ENCODE results near the gene ZMYND11.

ZMYND11 gene

DNA sequence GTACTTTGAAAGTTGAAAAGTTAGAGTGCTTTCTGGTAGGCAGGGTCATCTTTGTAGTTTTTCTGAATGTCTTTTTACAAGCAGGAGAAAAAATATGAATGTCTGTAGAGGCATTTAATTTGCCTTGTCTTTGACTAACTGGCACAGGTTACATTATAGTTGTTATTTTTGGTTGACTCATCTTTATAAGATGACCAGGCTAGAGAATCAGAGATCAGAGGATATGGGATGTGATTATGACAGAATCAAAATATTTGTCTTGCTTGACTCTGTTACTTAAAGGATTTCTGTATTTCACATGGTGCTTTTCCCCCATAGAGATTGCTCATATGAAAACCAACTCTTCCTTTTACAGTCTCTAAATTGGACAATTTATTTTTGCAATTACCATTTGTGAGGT, 2.4 kb downstream of the ZMYND11 start:
- H3K4me3 ChIP-seq (replicated peaks; ENCODE audit: low read depth, low read length): no peak overlapping the region; the same call in 1 of the 2 replicates
- TF ChIP-seq CTCF (IDR thresholded peaks at IDR 0.05; ENCODE audit: low read depth, low read length, missing control alignments): no peak
- no peak for DNase-seq (ENCODE audit: extremely low read depth, low read depth)

- TF ChIP-seq CTCF (IDR thresholded peaks at IDR 0.05; ENCODE audit: low read depth, low read length, missing control alignments): no peak
- H3K4me3 ChIP-seq (replicated peaks; ENCODE audit: low read depth, low read length): no peak overlapping the region
- DNase-seq (ENCODE audit: extremely low read depth, low read depth): no peak
Observed at GRCh38 chr10:142371-142770, 7.1 kb downstream of the ZMYND11 start.

- no peak for TF ChIP-seq CTCF (IDR thresholded peaks at IDR 0.05; ENCODE audit: low read depth, low read length, missing control alignments)
- no peak for DNase-seq (ENCODE audit: extremely low read depth, low read depth)
- H3K4me3 ChIP-seq (replicated peaks; ENCODE audit: low read depth, low read length): no peak overlapping the region
Observed at GRCh38 chr10:152915-153314, 17.7 kb downstream of the ZMYND11 start.

- no peak for DNase-seq (ENCODE audit: extremely low read depth, low read depth)
- H3K4me3 ChIP-seq (replicated peaks; ENCODE audit: low read depth, low read length): no peak overlapping the region
Observed at GRCh38 chr10:154348-154747, 19.1 kb downstream of the ZMYND11 start.

GRCh38 chr10:167383-167782, 32.1 kb downstream of the ZMYND11 start:
- TF ChIP-seq CTCF (IDR thresholded peaks at IDR 0.05; ENCODE audit: low read depth, low read length, missing control alignments): no peak
- DNase-seq (ENCODE audit: extremely low read depth, low read depth): no peak
- no peak overlapping the region for H3K4me3 ChIP-seq (replicated peaks; ENCODE audit: low read depth, low read length)

More at GRCh38 chr10:154348-154747, 19.1 kb downstream of the ZMYND11 start:
- TF ChIP-seq CTCF (IDR thresholded peaks at IDR 0.05; ENCODE audit: low read depth, low read length, missing control alignments): no peak

DNA sequence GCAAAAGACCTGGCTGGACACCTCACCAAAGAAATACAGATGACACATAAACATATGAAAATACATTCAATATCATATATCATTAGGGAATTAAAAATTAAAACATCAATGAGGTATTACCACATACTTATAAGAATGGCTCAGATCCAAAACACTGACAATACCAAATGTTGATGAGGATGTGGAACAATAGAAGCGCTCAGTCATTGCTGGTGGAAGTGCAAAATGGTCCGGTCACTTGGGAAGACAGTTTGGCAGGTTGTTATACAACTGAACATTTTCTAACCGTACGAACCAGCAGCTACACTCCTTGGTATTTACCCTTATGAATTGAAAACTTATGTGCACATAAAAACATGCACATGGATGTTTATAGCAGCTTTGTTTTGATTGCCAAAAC, 38.5 kb downstream of the ZMYND11 start:
- H3K4me3 ChIP-seq (replicated peaks; ENCODE audit: low read depth, low read length): no peak overlapping the region
- DNase-seq (ENCODE audit: extremely low read depth, low read depth): no peak
- no peak for TF ChIP-seq CTCF (IDR thresholded peaks at IDR 0.05; ENCODE audit: low read depth, low read length, missing control alignments)

GRCh38 chr10:176677-177076, 41.4 kb downstream of the ZMYND11 start:
- no peak overlapping the region for H3K4me3 ChIP-seq (replicated peaks; ENCODE audit: low read depth, low read length)
- DNase-seq (ENCODE audit: extremely low read depth, low read depth): no peak
- no peak for TF ChIP-seq CTCF (IDR thresholded peaks at IDR 0.05; ENCODE audit: low read depth, low read length, missing control alignments)
